KG1 (cell line): Measurements from ENCODE around the gene TMEM72.

Source experiments
- DNase-seq: peaks from one replicate; lab custom pipeline; 2025; lab: John Stamatoyannopoulos, UW

TMEM72 gene

DNA sequence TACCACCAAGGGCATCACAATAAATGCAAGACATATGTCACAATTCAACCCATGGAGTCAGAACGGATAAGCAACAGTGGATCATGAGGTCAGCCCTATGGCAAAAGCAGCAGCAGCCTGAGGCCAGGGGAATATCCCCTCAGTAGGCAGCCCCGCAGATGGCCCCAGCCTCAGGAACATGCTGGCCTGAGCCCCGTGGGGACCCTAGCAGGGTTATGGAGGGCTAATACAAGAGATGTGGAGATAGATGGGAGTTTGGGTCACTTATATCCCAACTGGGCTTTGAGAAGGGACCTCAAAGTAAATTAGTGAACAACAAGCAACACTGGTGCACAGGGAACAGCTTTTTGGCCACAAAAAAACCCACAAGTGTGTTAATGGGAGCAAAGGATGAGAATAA lies 9.1 kb downstream of the TMEM72 start:
- DNase-seq, result no peak

DNA sequence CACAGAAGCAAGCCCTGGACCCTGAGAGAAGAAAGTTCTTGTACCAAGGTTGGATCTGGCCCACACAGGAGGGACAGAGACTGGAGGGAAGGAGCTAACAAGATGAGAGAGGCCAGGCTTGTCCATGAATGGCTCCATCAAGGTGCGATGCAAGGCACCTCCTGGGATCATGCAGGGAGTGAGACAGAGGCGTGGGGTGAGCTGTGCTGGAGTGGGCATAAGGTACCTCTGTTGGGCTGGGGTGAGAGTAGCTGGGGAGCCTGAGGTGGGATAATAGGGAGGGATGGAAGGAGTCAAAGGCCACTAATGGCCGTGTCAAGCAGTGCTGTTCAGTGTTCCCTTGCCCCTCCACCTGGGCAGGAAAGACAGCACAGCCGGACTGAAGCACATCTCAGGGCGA lies 9.9 kb downstream of the TMEM72 start:
- no peak for DNase-seq

DNA sequence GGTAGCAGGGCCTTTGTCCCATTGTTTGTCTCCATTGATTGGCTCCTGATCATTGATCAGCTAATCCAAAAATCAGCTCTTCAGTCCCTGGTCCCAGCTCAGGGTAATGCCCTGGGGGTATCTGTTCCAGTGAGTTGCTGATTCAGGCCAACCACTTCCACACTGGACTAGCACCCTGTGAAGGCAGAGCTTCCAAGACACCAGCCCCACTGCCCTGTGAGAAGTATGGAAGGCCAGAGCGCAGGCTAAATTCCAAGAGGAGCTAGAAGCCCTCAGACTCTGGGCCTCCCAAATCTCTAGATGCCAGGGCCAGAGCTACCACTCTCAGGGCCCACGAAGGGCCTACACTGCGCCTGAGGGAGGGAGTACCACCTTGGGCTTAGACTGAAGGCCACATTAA lies 10.4 kb downstream of the TMEM72 start:
- no peak for DNase-seq

DNA sequence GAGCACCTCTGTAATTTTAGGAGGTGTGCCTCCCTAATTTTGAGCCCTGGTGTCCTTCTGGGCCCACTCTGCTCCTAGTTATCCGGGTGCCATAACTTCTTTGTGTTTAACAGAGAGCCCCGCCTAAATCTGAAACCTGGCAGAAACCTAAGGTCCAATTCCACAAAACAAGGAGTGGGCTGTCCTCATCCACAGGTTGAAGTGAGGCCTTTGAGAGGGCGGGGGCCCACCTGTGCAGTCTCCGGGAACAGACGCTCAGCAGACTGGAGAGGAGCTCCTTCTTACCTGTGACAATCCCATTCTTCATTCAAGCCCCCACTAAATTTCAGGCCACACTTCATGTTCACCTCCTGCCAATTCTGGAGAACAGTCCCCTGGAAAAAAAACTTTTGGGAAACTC lies 10.9 kb downstream of the TMEM72 start:
- no peak for DNase-seq

GRCh38 chr10:44922796-44923545 lies 11.8 kb downstream of the TMEM72 start:
- no peak for DNase-seq

DNA sequence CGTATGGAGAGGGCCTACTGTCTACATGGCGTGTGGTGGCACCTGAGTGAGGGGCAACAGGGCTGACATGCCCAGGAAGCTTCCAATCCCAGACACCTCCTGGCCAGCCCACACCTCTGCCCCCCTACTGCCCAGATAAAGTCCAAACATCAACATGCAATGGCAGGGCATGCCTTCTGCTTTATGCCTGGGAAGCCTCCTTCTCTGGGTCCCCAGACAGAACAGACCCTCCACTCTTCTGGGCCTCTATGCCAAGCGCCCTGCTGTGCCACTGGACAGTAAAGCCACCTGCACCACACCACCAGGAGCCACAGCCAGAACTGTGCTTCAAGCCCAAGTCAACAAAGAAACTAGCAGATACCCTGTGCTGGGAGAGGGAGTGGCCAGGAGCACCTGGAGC lies 12.5 kb downstream of the TMEM72 start:
- DNase-seq, result no peak

GRCh38 chr10:44924261-44925040 lies 13.3 kb downstream of the TMEM72 start:
- DNase-seq, result no peak

GRCh38 chr10:44925224-44925623 lies 14.1 kb downstream of the TMEM72 start:
- no peak for DNase-seq

- DNase-seq, result no peak
Observed at GRCh38 chr10:44925811-44926750, 14.9 kb downstream of the TMEM72 start.

GRCh38 chr10:44926751-44927351 lies 15.7 kb downstream of the TMEM72 start:
- no peak for DNase-seq

DNA sequence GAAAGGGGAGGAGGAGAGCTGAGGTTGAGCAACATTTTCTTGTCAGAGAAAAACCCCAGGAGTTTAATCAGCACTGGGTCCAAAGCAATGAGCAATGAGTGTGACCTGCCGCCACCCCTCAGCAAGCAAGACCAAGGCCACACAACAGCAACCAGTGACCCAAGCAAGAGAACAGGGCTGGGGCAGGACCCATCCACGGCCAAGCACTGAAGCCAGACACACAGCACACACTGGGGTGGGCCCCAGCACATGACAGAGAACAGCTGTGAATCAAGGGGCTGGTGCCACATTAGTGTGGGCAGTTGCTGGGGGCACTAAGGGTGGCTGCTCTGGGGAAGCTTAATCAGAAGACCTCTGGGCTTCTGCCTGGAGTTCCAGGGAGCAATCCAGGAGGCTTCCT lies 16.2 kb downstream of the TMEM72 start:
- DNase-seq, result no peak

GRCh38 chr10:44928462-44928861 lies 17.3 kb downstream of the TMEM72 start:
- no peak for DNase-seq

DNA sequence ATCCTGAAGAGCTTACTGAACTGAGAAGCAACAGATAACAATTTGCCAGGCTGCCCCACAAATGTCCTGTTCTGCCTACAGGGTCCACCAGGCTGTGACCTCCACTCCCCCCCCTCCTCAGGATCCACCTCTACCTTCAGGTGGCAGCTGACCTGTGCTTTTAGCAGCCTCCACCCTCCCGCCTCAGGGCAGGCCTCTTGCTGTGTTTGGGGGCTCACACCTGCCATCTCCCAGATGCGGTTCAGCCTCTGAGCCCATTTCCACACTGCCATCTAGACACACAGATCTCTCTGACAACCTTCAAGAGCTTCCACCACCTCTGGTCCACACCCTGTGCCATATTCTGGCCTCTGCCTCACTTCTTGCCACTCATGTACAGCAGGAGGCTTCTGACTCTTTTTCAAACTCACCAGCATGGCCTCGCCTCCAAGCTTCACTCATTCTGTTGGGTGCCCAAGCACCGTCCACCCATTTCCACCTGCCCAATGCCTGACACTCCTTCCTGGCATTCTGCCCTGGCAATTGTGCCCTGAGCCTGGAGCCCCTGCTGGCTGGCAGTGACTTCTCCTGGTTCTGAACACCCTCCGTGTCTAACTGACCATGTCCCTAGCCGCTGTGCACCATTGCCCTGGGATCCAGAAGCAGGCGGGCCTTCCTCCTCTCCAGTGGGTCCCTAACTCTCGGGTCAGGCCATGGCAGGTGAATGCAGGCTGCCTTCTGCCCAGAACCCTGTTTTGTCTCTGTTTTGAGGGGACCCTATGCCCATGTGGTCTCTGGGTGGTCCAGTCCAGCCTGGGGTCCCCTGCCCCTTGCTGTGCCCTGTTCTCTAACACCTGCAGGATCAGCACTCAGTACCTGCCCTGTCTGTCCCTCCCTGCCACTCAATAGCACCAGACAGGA lies 18.5 kb downstream of the TMEM72 start:
- no peak for DNase-seq

GRCh38 chr10:44930904-44931620 lies 19.9 kb downstream of the TMEM72 start:
- DNase-seq, result no peak

- DNase-seq, result no peak
Observed at GRCh38 chr10:44931621-44932516, 20.7 kb downstream of the TMEM72 start.

DNA sequence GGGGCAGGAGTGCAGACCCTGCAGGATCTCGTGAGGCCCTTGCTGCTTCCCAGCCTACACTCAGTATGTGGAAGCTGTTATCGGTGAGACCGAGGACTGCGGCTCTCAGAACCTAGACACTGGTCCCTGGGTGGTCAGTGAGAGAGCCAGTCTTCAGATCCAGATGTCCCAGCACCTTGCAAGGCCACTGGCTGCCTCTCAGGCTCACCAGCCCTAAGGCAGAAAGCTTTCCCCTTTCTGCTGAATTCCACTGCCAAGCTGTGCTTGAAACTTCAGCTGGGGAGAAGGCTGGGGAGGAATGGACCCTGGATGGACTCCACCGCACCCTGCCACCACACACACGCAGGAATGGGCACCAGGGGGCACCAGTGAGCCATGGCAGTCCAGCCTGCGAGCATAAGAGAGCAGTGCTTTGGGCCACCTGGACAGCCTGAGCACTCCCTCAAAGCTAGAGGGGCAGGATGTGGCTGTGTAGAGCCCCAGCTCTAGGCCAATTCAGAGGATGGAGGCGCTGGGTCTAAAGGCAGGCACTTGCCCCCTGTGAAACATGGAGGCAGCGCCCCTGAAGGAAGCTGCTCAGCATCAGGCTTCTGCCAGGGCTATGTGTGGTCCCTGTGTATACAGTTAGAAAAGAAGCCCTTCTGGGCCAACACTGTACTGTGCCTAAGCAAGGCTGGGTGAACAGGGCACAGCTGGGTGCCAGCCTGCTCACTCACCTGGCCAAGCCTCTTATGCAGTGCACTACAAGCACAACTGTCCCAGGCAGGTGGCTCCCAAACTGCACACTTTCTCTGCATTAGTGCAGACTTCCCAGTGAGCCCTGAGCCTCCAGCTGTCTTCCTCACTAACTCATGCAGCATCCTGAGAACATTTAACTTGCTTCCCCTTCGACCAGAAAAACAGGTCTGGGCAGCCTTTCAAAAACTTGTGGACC lies 21.6 kb downstream of the TMEM72 start:
- DNase-seq, result peak; percentile 27

DNA sequence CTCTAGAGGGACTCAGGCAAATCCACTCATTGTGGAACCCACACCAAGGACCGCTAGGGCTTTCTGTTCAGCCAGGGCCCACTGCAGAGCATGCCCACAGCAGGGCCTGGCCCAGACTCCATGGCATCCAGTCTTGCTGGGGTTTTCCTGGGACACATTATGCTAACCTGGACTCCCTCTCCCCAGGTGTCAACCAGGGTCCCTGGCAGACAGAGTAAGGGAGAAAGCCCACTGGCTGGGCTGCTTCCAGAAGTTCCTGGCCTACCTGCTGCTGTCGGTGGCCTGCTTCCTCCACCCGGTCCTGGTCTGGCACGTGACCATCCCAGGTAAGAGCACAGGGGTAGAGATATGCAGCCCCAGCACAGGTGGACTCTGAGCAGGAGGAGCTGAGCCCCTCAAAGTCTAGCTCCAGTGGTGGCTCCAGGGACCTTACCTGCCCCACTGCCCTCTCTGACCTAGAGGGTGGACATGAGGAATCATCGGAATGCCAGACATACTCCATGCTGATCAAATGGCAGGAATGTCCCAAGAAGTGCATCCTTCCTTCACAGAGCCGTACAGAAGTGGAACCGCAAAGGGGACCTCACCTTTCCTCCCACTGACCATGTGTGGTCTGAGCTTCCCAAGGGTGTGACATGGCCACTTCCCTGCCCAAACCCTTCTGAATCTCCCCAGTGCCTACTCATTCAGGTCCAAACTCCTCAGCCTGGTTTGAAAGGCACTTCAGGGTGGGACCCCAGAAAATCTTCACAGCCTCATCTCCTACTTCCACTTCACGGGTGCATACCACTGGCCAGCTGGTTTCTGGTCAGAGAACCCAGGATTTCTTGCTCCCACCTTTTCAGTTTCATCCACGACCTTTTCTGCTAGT lies 22.5 kb downstream of the TMEM72 start:
- DNase-seq, result no peak
